Measurements from ENCODE around the gene PCSK6.

Gene PCSK6

GRCh38 chr15:101326462-101327146, 162.9 kb downstream of the PCSK6 start:
- DNase-seq (ENCODE audit: low read depth): no peak

DNA sequence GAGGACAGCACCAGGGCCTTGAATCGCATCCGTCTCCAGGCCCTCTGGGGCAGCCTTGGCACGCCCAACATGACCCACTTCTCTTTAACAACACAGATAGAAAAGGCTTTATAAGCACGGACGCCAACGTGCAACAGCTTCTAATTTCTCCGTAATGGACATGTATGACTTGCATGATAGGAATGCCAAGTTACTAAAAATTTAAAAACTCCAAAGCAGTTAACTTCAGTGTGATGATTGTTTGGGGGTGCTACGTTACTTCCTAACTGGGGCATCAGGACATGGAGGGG, 163.5 kb downstream of the PCSK6 start:
- DNase-seq (ENCODE audit: low read depth): no peak

GRCh38 chr15:101325263-101326025, 164.1 kb downstream of the PCSK6 start:
- DNase-seq (ENCODE audit: low read depth): no peak

DNA sequence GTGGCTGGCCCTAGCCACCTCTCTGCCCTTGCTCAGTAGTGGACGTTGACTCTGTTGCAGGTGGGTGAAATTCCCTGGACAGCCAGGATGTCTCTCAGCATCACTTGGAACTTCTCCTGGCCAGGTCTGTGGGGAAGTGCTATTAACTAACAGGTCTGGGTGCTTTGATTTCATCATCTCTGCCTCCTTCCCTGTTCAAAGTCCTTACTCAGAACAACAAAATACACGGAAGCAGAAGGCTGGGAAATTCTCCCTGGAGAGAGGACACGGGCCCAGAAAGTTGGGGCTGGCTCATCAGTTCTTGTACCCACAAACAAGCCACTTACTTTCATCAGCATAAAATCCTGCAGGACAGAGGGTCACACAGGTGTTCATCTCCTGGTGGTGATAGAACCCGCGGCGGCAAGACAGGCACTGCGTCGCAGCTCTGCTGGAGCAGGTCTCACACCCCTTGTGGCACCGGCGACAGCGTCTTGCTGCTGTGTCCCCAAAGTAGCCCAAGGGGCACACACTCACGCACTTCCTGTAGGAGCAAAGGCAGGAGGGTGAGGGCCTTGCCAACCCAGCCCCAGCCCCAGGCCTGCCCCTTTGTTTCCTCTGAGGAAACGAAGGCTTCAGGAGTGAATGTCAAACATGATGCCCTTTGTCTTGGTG, 164.9 kb downstream of the PCSK6 start:
- no peak for DNase-seq (ENCODE audit: low read depth)

GRCh38 chr15:101323793-101324523, 165.5 kb downstream of the PCSK6 start:
- no peak for DNase-seq (ENCODE audit: low read depth)

- no peak for DNase-seq (ENCODE audit: low read depth)
Measured at GRCh38 chr15:101322854-101323477, 166.5 kb downstream of the PCSK6 start.

- DNase-seq (ENCODE audit: low read depth): no peak
Measured at GRCh38 chr15:101322016-101322695, 167.4 kb downstream of the PCSK6 start.

DNA sequence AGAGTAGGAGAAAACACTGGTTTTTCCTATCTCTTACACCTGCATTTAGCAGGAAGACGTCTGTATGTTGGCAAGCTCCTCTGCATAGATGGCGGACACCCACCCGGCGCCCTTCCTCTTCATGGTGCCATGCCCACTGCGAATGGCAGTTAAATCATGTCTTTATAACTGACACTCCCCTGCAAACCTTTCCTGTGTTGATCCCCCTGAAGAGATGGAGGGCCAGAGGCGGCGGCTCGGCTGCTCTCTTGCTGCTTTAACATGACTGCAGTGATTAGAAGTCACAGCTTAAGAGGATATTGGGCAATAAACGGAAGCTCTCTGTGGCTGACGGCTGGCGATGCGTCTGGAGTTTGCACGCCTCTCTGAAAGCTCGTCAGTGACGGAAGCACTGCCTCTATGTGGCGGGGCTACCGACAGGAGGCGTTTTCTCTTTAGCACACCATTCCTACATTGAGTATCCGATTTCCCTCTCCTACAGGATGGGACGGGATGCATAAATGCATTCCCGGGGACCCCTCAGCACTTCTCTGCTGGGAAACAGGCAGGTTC, 168.9 kb downstream of the PCSK6 start:
- peak; percentile 22 for DNase-seq (ENCODE audit: low read depth)

- no peak for DNase-seq (ENCODE audit: low read depth)
Measured at GRCh38 chr15:101318839-101319238, 170.7 kb downstream of the PCSK6 start.

GRCh38 chr15:101318147-101318819, 171.2 kb downstream of the PCSK6 start:
- DNase-seq (ENCODE audit: low read depth): no peak

DNA sequence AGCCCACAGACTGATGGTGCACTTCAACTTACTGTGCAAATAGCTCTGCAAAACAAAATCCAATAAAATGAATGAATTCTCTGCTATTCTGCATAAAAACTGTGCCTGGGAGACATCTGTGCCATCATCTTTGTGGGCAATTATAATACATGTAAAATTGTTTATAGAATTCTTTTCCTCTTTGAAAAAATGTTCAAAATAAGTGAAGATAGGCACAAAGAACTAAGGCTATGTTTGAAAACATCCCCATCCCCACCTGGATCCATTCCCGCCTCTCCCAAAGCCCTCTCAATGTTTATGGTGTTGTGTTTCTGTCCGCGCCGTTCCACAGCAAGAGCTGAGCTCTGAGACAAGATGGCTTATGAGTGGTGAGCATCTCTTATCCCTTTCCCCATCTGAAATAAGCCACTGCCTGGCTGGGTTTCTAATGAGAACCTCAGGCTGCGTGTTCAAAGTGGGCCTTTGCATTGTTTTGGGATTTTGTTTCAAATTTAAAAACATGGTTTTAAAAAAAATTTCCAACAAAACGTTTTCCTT, 172.1 kb downstream of the PCSK6 start:
- DNase-seq (ENCODE audit: low read depth): no peak

GRCh38 chr15:101316529-101316928, 173.0 kb downstream of the PCSK6 start:
- DNase-seq (ENCODE audit: low read depth): no peak

- no peak for DNase-seq (ENCODE audit: low read depth)
Measured at GRCh38 chr15:101315736-101316135, 173.8 kb downstream of the PCSK6 start.

- DNase-seq (ENCODE audit: low read depth): no peak
Measured at GRCh38 chr15:101314336-101315125, 175.0 kb downstream of the PCSK6 start.

GRCh38 chr15:101313041-101313761, 176.3 kb downstream of the PCSK6 start:
- DNase-seq (ENCODE audit: low read depth): no peak

DNA sequence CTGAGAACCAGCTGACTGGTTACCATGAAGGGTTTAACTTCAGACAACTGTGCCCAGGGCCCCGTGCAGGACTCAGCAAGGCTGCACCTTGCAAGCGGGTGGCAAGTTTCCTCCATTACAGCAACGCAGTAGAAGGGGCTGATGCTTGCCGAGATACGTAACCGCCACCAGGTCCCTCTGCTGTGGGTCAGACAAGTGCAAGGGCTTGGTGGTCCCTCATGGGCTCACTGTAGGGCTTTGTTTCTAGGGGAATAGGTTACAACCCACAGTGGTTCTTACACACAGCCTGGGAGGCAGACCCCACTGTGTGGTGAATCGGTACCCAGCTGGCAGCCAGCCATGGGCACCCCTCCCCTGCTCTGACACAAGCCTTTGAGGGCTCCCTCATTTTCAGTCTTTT, 179.0 kb downstream of the PCSK6 start:
- no peak for DNase-seq (ENCODE audit: low read depth)

GRCh38 chr15:101310161-101310480, 179.4 kb downstream of the PCSK6 start:
- DNase-seq (ENCODE audit: low read depth): no peak

- DNase-seq (ENCODE audit: low read depth): no peak
Measured at GRCh38 chr15:101309436-101310160, 179.9 kb downstream of the PCSK6 start.

Measured in stimulated activated CD8-positive, alpha-beta memory T cell treated with anti-CD3 and anti-CD28 coated beads, Interleukin-15, amount 100 ng/mL, for 1 hour (primary cell).